CD4-positive, alpha-beta T cell treated with Interleukin-1 beta for 1 hour (primary cell): Measurements from ENCODE around the gene MUC6.

Experiments
- DNase-seq, 2 donors: peaks; one replicate each; pipeline ENCODE4 v3.0.0-alpha.2; 2020 to 2022

The MUC6 gene, protein sequence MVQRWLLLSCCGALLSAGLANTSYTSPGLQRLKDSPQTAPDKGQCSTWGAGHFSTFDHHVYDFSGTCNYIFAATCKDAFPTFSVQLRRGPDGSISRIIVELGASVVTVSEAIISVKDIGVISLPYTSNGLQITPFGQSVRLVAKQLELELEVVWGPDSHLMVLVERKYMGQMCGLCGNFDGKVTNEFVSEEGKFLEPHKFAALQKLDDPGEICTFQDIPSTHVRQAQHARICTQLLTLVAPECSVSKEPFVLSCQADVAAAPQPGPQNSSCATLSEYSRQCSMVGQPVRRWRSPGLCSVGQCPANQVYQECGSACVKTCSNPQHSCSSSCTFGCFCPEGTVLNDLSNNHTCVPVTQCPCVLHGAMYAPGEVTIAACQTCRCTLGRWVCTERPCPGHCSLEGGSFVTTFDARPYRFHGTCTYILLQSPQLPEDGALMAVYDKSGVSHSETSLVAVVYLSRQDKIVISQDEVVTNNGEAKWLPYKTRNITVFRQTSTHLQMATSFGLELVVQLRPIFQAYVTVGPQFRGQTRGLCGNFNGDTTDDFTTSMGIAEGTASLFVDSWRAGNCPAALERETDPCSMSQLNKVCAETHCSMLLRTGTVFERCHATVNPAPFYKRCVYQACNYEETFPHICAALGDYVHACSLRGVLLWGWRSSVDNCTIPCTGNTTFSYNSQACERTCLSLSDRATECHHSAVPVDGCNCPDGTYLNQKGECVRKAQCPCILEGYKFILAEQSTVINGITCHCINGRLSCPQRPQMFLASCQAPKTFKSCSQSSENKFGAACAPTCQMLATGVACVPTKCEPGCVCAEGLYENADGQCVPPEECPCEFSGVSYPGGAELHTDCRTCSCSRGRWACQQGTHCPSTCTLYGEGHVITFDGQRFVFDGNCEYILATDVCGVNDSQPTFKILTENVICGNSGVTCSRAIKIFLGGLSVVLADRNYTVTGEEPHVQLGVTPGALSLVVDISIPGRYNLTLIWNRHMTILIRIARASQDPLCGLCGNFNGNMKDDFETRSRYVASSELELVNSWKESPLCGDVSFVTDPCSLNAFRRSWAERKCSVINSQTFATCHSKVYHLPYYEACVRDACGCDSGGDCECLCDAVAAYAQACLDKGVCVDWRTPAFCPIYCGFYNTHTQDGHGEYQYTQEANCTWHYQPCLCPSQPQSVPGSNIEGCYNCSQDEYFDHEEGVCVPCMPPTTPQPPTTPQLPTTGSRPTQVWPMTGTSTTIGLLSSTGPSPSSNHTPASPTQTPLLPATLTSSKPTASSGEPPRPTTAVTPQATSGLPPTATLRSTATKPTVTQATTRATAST (N-terminal part only)

DNA sequence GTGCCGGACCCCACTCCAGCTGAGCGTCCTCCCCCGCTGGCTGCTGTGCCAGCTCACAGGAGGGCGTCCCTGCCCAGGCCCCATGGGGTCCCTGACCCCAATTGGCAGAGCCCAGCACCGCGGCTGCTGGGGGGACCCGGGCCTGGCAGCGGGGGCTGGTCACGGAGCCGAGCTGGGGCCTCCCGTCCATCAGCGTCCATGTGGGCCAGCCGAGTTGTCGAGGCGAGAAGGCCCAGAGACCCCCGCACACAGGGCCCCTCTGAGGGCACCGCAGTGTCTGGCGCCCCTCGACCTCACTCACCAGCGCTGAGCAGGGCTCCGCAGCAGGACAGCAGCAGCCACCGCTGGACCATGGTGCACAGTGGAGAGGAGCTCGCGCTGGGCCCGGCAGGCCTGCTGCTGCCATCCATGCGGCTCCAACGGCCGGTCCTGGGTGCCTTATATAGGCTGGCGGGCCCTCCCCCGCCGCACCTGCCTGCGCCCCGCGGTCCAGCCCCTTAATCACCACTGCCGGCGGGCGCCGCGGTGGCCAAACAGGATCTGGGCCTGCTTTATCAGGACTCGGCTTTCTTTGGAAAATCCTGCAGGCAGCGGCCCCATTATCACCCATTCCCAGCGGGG is at the start of gene MUC6:
TSS of gene MUC6 (minus strand) at position 416 of the 621 bp plus-strand sequence. CDS start at position 353, 63 bp downstream.
- DNase-seq, result no peak

DNA sequence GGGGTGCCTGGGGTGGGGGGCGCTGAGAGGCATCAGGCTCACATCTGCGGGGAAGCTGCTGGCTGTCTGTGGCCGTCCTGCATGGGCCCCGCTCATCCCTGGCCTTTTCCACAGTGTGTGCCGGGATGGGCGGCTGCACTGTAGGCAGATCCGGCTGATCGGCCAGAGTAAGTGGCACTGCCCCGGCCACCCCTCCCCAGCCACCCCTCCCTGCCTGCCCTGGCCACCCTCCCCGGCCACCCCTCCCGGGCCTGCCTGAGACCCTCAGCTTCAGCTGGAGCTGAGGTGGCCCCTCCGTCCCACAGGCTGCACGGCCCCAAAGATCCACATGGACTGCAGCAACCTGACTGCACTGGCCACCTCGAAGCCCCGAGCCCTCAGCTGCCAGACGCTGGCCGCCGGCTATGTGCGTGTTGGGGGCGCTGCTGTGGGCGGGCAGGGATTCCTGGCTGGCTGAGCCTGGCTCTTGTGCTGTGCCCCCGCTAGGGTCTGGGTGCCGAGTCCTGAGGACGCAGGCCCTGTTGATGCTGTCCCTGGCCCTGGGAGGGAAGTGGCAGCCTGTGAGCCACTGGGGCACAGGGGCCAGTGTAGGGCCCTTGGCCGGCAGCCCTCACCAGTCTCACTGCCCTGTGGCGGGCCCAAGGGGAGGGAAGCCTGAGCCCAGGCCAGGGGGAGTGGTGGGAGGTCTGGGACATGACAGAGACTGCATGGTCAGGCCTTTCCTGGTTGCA is 49.1 kb upstream of the MUC6 start:
- no peak for DNase-seq

DNA sequence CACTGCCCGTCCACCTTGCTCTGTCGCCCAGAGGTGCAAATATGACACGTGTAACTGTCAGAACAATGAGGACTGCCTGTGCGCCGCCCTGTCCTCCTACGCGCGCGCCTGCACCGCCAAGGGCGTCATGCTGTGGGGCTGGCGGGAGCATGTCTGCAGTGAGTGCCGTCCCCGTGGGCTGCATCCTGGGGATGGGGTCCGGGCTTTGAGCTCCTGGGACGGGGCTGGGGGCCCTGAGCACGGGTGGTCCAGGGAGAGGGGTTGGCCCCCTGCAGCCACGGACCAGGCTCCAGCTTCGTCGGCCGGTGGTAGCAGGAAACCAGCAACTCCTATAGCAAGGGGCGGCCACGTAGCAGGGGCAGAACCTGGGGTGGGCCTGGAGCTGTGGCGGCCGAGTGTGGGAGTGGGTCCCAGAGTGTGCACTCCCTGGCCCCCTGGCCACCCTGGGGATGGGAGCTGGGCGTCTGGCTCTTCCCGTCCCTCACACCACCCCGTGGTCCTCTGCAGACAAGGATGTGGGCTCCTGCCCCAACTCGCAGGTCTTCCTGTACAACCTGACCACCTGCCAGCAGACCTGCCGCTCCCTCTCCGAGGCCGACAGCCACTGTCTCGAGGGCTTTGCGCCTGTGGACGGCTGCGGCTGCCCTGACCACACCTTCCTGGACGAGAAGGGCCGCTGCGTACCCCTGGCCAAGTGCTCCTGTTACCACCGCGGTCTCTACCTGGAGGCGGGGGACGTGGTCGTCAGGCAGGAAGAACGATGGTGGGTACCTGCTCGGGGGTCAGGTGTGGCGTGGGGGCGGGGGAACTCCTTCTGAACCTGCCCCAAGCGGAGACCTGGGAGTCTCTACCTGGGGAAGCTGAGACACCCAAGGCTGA is 48.3 kb upstream of the MUC6 start:
- no peak for DNase-seq

DNA sequence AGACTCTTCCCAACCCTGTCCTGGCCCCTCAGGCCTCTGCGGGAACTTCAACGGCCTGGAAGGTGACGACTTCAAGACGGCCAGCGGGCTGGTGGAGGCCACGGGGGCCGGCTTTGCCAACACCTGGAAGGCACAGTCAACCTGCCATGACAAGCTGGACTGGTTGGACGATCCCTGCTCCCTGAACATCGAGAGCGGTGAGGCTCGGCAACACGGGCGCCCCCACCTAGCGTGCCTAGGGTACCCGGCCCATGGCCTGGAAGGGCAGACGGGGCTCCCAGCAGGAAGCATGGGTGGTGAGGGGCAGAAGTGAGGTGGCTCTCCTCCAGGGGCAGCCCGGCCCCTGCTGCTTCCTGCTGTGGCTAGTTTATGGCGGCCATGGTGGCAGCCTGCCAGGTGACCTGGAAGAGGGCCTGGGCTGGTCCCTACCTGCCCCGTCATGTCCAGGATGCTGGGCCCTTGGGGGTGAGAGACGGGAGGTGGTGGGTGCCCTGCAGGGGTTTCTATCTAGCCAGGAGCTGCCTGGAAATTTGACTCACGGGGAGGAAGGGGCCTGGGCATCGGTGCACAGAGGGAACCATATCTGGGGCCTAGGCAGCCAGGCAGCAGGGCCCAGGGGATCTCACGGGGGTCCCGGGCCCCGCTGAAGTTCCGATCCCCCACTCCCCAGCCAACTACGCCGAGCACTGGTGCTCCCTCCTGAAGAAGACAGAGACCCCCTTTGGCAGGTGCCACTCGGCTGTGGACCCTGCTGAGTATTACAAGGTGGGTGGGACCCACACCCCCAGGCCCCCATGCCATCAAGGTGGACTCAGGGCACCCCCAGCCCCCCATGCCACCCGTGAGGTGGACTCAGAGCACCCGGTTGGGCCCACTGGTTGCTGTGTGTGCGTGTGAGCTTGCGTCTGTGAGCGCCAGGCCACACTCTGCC is 47.4 kb upstream of the MUC6 start:
- DNase-seq, result no peak

DNA sequence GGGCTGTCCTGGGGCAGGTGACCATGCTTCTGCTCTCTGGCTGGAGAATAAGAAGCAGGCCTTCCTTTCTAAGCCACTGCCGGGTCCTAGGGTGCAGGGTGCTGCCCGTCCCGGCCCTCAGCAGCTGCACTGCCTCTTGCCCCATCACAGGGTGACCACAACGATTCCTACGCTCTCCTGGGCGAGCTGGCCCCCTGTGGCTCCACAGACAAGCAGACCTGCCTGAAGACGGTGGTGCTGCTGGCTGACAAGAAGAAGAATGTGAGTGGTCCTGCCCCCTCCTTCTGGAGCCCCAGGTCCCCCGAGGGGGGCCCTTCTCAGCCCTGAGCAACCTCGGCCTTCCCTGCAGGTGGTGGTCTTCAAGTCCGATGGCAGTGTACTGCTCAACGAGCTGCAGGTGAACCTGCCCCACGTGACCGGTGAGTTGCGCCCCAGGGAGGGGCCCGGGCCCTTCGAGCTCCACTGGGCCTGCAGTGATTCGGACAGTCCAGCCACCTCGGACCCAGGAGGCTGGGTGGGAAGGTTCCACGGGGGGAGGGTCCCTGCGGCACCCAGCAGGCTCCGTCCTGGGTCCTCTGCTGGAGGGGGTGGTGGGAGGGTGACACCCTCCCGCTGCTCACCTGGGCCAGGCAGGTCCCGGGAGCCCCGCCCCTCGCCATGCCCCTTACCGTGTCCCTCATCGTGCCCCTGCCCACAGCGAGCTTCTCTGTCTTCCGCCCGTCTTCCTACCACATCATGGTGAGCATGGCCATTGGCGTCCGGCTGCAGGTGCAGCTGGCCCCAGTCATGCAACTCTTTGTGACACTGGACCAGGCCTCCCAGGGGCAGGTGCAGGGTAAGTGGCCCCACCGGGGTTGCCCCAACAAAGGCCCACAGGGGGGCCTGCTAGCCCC is 46.5 kb upstream of the MUC6 start:
- no peak for DNase-seq

DNA sequence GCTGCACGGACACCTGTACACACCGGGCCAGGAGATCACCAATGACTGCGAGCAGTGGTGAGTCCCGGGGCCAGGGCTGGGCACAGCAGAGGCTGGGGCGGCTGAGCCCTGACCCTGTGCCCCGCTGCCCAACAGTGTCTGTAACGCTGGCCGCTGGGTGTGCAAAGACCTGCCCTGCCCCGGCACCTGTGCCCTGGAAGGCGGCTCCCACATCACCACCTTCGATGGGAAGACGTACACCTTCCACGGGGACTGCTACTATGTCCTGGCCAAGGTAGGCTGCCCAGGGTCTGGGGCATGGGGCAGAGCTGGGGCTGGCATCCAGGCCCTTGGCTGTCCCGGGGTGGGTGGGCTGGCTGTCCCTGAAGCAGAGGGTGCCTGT is 45.8 kb upstream of the MUC6 start:
- no peak for DNase-seq

DNA sequence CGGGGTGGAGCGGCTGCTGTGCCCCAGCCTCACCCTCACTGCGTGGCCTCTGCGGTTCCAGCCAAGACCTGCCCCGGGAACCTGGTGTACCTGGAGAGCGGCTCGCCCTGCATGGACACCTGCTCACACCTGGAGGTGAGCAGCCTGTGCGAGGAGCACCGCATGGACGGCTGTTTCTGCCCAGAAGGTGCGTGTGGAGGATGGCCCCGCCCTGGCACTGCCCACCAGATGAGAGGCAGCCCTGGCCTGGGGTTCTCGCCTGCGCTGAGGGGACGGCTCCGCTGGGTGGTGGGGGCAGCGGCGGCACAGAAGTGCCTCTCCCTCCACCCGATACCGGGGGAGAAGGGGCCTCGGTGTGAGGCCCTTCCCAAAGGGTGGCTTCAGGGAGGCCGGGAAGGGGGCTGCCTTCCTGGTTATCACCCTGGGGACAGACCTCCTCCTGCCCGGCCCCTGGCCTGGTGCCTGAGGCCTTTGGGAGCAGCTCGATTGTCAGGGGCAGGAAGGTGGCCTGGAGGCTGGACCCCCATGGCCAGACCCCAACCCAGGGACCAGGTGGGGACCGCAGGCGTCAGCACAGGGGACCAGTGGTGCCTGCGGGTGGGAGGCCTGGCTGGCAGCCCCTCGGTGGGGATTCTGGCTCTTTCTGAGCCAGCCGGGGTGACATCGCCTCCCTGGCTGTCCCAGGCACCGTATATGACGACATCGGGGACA is 45.2 kb upstream of the MUC6 start:
- no peak for DNase-seq

DNA sequence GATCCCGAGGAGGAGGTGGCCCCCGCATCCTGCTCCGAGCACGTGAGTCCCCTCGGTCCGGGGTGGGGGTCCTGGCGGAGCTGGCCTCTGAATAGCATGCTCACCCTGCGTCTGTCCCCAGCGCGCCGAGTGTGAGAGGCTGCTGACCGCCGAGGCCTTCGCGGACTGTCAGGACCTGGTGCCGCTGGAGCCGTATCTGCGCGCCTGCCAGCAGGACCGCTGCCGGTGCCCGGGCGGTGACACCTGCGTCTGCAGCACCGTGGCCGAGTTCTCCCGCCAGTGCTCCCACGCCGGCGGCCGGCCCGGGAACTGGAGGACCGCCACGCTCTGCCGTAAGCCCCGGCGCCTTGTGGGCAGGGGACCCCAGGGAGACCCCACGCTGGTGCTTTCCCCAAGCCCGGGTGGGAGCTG is 41.7 kb upstream of the MUC6 start:
- no peak for DNase-seq

DNA sequence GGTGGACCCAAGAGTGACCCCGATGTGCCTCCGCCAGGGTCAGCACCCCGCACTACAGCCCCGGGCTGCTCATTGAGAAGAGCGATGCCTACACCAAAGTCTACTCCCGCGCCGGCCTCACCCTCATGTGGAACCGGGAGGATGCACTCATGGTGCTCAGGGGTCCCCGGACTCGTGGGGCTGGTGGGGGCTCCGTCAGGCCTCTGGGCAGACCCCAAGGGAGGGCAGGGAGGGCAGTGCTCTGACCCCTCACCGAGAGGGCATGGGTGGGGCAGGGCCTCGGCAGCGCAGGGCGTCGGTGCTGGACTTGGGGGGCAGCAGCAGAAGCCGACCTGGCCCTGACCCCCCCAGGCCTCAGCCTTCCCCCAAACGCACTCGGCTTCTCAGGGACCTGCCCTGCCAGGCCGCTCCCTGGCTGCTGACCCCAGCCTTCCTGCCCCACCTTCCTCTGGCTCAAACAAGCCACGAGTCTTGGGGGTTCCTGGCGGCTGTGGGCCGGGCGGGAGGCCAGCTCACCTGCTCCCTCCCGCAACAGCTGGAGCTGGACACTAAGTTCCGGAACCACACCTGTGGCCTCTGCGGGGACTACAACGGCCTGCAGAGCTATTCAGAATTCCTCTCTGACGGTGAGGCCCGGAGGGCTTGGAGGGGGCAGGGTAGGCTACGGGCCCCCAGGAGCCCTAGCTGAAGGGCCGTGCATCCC is 41.0 kb upstream of the MUC6 start:
- no peak for DNase-seq

DNA sequence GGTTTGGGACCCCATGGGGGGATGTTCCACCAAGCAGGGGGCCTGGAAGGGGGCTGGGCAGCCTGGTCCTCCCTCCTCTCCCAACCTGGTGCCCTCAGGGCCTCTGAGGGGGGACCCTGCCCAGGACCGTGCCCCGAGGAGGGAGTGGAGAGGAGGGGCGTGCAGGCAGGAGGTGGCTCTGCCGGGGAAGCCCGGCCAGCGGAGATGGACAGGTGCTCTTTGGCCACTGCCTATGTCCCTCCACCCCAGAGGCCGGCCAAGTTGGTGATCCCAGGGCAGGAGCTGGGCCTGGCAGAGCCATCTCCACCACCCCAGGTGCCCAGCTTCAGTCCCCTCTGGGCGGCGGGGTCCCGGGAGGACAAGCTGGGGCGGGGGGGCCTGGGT is 40.5 kb upstream of the MUC6 start:
- no peak for DNase-seq

DNA sequence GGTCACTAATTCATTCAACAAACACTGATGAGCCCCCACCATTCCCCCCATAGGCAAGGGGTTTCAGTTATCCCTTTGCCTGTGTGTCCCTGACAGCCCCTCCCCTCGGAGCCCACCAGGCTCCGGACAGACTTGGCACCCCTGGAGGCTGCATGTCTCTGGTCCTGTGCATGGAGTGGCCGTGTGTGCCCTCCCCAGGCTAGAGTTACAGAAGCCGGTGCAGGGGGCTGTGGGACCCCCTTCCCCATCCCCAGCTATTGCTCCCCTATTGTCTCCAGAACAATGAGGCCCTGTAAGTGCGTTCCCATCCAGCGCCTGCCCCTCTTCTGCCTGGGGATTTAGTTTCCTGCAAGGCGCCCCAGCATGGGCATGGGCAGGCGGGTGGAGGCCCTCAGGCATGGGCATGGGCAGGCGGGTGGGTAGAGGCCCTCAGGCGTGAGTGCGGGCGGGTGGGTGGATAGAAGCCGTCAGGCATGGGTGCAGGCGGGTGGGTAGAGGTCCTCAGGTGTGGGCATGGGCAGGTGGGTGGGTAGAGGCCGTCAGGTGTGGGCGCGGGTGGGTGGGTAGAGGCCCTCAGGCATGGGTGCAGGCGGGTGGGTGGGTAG is 39.6 kb upstream of the MUC6 start:
- DNase-seq, result no peak

DNA sequence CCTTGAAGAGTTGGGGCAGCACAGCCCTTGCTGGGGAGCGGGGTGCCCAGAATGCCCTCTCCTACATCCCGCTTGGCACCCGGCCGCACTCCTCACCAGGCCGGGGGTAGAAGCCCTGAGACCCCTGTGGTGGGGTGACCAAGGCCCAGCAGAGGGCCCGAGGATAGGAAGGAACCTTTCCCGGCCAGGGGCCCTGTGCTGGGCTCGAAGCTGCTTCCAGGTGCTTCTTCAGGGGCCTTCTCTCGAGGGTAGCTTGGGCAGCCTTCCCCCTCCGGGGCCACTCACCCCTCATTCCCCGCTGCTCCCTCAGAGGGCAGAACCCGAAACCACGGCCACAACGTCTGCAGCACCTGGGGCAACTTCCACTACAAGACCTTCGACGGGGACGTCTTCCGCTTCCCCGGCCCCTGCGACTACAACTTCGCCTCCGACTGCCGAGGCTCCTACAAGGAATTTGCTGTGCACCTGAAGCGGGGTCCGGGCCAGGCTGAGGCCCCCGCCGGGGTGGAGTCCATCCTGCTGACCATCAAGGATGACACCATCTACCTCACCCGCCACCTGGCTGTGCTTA is 38.9 kb upstream of the MUC6 start:
- DNase-seq, result no peak

DNA sequence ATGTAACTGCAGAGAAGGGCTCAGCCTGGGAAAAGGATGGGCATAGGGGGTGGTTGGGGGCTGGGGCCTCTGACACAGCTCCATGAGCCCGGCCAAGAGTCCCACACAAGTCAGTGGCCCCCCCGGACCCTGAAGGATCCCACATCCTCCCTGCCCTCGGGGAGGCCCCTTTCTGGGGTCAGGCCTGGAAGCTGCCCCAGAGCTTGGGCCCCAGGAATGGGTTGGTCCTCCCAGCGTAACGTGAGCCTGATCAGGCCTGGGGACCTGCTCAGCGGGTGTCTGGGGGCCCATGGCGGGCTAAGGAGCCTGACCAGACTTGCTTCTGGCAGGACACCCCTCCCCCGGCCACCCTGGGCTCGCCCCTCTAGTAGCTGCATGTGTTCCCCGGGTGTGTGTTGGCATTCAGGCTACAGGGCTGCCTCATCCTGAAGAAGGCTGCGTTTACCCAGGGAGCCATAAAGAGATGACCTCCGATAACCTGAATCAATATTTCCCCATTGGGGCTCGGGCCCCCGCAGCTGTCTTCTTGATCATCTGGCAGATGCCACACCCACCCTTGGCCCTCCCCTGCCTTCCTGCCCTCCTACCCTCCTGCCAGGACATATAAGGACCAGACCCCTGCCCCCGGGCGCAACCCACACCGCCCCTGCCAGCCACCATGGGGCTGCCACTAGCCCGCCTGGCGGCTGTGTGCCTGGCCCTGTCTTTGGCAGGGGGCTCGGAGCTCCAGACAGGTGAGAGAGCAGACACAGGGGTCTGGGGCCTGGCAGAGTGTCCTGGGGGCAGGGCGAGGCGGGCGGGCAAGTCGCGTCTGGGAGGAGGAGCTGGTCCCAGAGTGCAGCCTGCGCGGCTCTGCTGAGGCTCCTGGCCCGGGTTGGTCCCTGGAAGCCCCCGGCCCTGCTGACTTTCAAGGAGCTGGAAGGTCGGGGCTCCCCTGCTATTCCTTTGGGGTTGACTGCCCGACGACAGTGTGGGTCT is 38.0 kb upstream of the MUC6 start, which contains the start of gene MUC2:
TSS of gene MUC2 (plus strand) at position 631 of the 978 bp plus-strand sequence.
- DNase-seq, result no peak

DNA sequence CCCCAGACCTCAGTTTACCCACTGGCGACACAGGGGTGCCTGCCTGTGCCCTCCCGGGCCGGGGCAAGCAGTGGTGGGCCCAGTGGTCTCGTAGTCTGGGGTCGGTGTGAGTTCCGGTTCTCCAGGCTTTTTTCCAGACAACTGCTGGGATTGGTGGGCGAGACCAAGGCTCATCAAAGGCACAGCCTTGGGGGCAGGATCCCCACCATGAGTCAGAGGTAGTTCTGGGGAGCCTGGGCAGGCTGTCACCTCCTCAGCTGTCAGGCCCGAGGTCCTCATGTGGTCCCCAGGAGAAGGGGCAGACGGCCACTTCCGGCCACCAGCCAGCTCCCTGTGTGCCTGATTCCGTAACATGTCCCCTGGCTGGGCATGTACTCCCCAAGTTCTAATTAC is 37.3 kb upstream of the MUC6 start:
- no peak for DNase-seq

DNA sequence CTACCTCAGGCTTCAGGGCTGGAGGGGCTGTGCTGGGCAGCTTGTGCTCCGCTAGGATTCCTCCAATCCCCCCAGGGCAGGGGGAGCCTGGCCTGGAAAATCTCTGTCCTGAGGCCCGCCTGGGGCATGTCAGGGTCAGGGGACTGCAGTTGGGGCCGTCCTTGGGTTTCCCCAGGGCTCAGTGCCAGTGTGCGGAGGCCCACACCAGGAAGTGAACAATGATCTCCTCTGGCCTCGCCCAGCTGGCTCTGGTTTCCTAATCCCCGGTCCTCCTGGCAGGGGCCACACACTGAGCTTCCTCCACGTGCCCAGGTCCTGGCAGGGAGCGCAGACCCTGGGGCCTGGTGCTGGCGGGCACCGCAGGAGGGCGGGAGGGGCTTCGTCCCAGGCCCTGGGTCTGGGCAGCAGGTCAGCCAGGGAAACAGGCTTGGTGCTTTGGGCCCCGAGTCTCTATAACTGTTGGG is 36.8 kb upstream of the MUC6 start:
- no peak for DNase-seq
